Transverse colon (tissue), 4 donors: Measurements from ENCODE around the gene SHB.

Experiments
- POLR2A ChIP-seq: fragments of 450-650 bp; IDR thresholded peaks from one replicate; pipeline ENCODE4 v1.6.1; 2016; ENCODE audit warnings: antibody characterized with exemption, mild to moderate bottlenecking, moderate library complexity
- POLR2AphosphoS5 ChIP-seq, 3 donors: sonication (generic); formaldehyde crosslinking; IDR thresholded peaks; one replicate each; pipeline ENCODE4 v1.6.1; 2016; ENCODE audit warnings: antibody characterized with exemption in 3 of 3
- TF ChIP-seq, protein P1 (sequence below), 5 experiments: fragments of 200-600 bp in 3 of 5; fragments of 450-650 bp in 2 of 5; sonication (generic) in 3 of 5; IDR thresholded peaks; 1 replicate in 2 of 5; 2 replicates in 3 of 5; pipeline ENCODE4 v1.5.1; 2016 to 2017; ENCODE audit warnings: antibody characterized with exemption in 5 of 5, inconsistent platforms in 3 of 5, mild to moderate bottlenecking in 2 of 5, moderate library complexity in 1 of 5

- TF ChIP-seq POLR2A: no peak
- TF ChIP-seq POLR2AphosphoS5 (IDR thresholded peaks at IDR 0.05): no peak
- TF ChIP-seq, protein P1, sequence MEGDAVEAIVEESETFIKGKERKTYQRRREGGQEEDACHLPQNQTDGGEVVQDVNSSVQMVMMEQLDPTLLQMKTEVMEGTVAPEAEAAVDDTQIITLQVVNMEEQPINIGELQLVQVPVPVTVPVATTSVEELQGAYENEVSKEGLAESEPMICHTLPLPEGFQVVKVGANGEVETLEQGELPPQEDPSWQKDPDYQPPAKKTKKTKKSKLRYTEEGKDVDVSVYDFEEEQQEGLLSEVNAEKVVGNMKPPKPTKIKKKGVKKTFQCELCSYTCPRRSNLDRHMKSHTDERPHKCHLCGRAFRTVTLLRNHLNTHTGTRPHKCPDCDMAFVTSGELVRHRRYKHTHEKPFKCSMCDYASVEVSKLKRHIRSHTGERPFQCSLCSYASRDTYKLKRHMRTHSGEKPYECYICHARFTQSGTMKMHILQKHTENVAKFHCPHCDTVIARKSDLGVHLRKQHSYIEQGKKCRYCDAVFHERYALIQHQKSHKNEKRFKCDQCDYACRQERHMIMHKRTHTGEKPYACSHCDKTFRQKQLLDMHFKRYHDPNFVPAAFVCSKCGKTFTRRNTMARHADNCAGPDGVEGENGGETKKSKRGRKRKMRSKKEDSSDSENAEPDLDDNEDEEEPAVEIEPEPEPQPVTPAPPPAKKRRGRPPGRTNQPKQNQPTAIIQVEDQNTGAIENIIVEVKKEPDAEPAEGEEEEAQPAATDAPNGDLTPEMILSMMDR (IDR thresholded peaks at IDR 0.05): no peak
Measured at GRCh38 chr9:37974506-37975173, 94.4 kb downstream of the SHB start.
